T-helper 17 cell (primary cell): ENCODE measurements around the gene KRAS. TPM values are rescaled to one million over a fixed set of nuclear protein-coding genes. Genes with fewer than 3 reads are reported as not detected.
"Not testable (repeated sequence)": the region's sequence is repeated elsewhere in the genome, so short reads cannot be mapped to it uniquely, and the experiment has no call there.

ENCODE experiments used
- ATAC-seq: fragments of 150-1000 bp; cut with Tn5 transposase; 2 replicates; pipeline ENCODE4 v1.10.0; 2021; ENCODE audit warnings: mild to moderate bottlenecking, moderate library complexity
- DNase-seq, 3 donors: peaks; one replicate each; pipeline versions ENCODE4 v3.0.0 to v3.0.0-alpha.2; 2020 to 2021
- H3K9me3 ChIP-seq: one replicate; pipeline ENCODE4 v1.7.0; 2013; ENCODE audit warnings: low read length, mild to moderate bottlenecking; ENCODE audit not compliant: control insufficient read depth, poor library complexity, severe bottlenecking
- H3K27ac Mint-ChIP-seq: one replicate; pipeline ENCODE4 v1.8.0; 2022; ENCODE audit warnings: mild to moderate bottlenecking, moderate library complexity, mixed read lengths
- H3K27me3 Mint-ChIP-seq: one replicate; pipeline ENCODE4 v1.8.0; 2022; ENCODE audit warnings: mixed read lengths
- H3K36me3 Mint-ChIP-seq: one replicate; pipeline ENCODE4 v1.8.0; 2022; ENCODE audit warnings: low read depth, mixed read lengths
- H3K4me1 Mint-ChIP-seq: one replicate; pipeline ENCODE4 v1.8.0; 2022; ENCODE audit warnings: mild to moderate bottlenecking, mixed read lengths
- H3K4me3 Mint-ChIP-seq: one replicate; pipeline ENCODE4 v1.8.0; 2022; ENCODE audit warnings: mild to moderate bottlenecking, moderate library complexity, mixed read lengths
- total RNA-seq, 4 donors: library from RNA in 2 of 4; stranded (reverse) in 2 of 4; gene quantifications; one replicate each; pipeline ENCODE4 v1.2.3 and lab custom pipeline; 2022 to 2026

Gene KRAS
- total RNA-seq = 10 to 100 TPM; 26.4 to 32.3 TPM
- 43.2 to 50.8 reads per million in 2 donors for total RNA-seq (lab: John Stamatoyannopoulos, UW)

DNA sequence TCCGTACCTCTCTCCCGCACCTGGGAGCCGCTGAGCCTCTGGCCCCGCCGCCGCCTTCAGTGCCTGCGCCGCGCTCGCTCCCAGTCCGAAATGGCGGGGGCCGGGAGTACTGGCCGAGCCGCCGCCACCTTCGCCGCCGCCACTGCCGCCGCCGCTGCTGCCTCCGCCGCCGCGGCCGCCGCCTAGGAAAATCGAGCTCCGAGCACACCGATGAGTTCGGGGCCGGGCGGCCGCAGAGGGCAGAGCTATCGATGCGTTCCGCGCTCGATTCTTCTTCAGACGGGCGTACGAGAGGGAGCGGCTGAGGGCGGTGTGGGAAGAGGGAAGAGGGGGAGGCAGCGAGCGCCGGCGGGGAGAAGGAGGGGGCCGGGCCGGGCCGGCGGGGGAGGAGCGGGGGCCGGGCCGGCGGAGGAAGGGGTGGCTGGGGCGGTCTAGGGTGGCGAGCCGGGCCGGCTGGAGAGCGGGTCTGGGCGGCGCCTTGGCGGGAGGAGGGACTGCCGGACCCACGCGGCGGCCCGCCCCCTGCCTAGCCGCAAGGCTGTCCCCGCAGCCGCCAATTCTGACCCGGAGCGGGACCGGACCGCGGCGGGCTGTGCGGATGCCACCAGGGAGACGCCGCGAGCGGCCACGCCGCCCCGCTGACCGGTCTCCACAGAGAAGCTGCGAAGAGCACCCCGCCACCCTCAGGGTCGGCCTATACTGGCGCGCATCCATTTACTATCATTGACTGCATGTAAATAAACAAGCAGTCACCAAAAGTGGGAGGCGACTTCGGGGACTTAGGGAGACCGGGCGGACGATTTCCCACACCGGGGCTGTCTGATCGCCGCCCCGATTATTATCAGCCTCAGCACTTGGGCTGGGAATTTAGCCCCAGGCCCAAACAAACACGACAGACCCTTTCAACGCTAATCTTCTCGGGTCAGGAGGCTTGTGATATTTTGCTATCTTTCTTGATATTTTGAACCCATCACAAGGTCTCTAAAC is at the start of gene KRAS:
Gene KRAS, minus strand, starts transcription at position 186 of the 987 bp plus-strand sequence.
- Mint-ChIP-seq H3K4me3 (peak within 1 kb of the TSS; percentile 96), H3K36me3 (peaks cover 2% of the 10 kb centered on the region), H3K27ac (peak within 1 kb of the TSS; percentile 86), H3K27me3 (no peaks in the 10 kb centered on the region), H3K4me1 (peaks cover 26% of the 10 kb centered on the region)
- H3K9me3 ChIP-seq = no peaks in the 10 kb centered on the region
- peak; percentile 93 for ATAC-seq
- peak; percentile 83 to 88 (median 86) for DNase-seq

- Mint-ChIP-seq H3K36me3 (peaks cover 2% of the 10 kb centered on the region), H3K4me1 (no peaks in the 10 kb centered on the region), H3K4me3 (no peak overlapping the region), H3K27me3 (peaks cover 4% of the 10 kb centered on the region), H3K27ac (no peak overlapping the region)
- no peaks in the 10 kb centered on the region for H3K9me3 ChIP-seq
- DNase-seq = no peak
- ATAC-seq = no peak
These were observed 45.7 kb upstream of the KRAS start for GRCh38 chr12:25296381-25296780.

GRCh38 chr12:25295361-25295760 is 44.6 kb upstream of the KRAS start:
- Mint-ChIP-seq H3K4me1 (no peaks in the 10 kb centered on the region), H3K4me3 (no peak overlapping the region), H3K36me3 (peaks cover 2% of the 10 kb centered on the region), H3K27me3 (no peaks in the 10 kb centered on the region), H3K27ac (no peak overlapping the region)
- DNase-seq (no peak), ATAC-seq (no peak)
- no peaks in the 10 kb centered on the region for H3K9me3 ChIP-seq

GRCh38 chr12:25293653-25294052 is 42.9 kb upstream of the KRAS start:
- H3K27me3 Mint-ChIP-seq = no peaks in the 10 kb centered on the region
- H3K9me3 ChIP-seq = no peaks in the 10 kb centered on the region
- ATAC-seq = no peak
- H3K4me3 Mint-ChIP-seq = no peak overlapping the region
- H3K36me3 Mint-ChIP-seq = peaks cover 3% of the 10 kb centered on the region
- no peak for DNase-seq
- no peaks in the 10 kb centered on the region for H3K4me1 Mint-ChIP-seq
- no peak overlapping the region for H3K27ac Mint-ChIP-seq

DNA sequence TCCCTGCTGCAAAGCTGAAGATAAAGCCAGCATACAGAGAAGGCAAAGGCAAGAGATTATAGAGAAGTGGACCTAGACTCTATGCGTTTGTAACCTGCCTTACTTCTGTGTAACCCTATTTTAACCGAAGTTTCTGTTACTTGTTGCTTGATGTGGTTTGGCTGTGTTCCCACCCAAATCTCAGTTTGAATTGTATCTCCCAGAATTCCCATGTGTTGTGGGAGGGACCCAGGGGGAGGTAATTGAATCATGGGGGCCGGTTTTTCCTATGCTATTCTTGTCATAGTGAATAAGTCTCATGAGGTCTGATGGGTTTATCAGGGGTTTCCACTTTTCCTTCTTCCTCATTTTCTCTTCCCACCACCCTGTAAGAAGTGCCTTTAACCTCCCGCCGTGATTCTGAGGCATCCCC is 42.1 kb upstream of the KRAS start:
- H3K4me3 Mint-ChIP-seq, ATAC-seq, H3K36me3 Mint-ChIP-seq, H3K27me3 Mint-ChIP-seq, H3K27ac Mint-ChIP-seq, H3K4me1 Mint-ChIP-seq, DNase-seq, H3K9me3 ChIP-seq: not testable (repeated sequence)

DNA sequence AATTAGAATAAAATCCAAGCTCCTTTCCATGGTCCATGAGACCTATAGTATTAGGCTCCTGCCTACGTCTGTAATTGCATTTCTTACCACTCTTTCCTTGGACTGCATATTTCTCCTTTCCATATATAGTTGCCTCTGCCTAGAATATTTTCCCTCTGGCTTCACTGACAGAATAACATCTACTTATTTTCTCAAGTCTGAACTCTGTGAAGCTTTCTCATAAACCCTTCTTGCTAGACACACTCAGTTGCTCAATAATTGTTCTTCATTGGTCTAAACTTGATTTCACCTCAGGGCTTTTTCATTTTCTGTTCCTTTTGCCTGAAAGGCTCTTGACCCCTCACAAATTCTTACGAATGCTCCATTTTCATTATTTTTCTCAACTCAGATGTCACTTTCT is 36.9 kb upstream of the KRAS start:
- ATAC-seq = no peak
- H3K9me3 ChIP-seq = no peaks in the 10 kb centered on the region
- Mint-ChIP-seq H3K27me3 (no peaks in the 10 kb centered on the region), H3K4me3 (no peak overlapping the region), H3K36me3 (peaks cover 3% of the 10 kb centered on the region), H3K4me1 (peaks cover 3% of the 10 kb centered on the region), H3K27ac (no peak overlapping the region)
- no peak for DNase-seq

GRCh38 chr12:25286837-25287236 is 36.1 kb upstream of the KRAS start:
- no peak for DNase-seq
- H3K9me3 ChIP-seq = no peaks in the 10 kb centered on the region
- H3K4me3 Mint-ChIP-seq = no peak overlapping the region
- H3K4me1 Mint-ChIP-seq = peaks cover 3% of the 10 kb centered on the region
- H3K27ac Mint-ChIP-seq = no peak overlapping the region
- ATAC-seq = no peak
- H3K27me3 Mint-ChIP-seq = no peaks in the 10 kb centered on the region
- peaks cover 2% of the 10 kb centered on the region for H3K36me3 Mint-ChIP-seq

DNA sequence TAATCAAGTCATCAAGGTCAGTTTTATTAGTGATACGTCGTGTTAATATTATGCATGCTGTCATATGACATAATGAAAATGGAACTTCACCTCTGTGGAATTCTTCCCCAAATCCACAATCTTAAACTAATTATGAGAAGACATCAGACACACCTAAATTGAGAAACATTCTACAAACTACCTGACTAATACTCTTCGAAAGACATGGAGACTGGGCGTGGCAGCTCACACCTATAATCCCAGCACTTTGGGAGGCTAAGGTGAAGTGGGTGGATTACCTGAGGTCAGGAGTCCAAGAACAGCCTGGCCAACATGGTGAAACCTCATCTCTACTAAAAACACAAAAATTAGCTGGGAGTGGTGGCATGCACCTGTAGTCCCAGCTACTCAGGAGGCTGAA is 33.3 kb upstream of the KRAS start:
- Mint-ChIP-seq H3K36me3 (no peaks in the 10 kb centered on the region), H3K4me3 (no peak overlapping the region), H3K27me3 (no peaks in the 10 kb centered on the region), H3K4me1 (peaks cover 12% of the 10 kb centered on the region), H3K27ac (no peak overlapping the region)
- no peak for DNase-seq
- H3K9me3 ChIP-seq = no peaks in the 10 kb centered on the region
- ATAC-seq = no peak

- Mint-ChIP-seq H3K36me3 (no peaks in the 10 kb centered on the region), H3K4me3 (no peak overlapping the region), H3K27ac (no peak overlapping the region), H3K27me3 (no peaks in the 10 kb centered on the region), H3K4me1 (peaks cover 12% of the 10 kb centered on the region)
- no peak for DNase-seq
- H3K9me3 ChIP-seq = no peaks in the 10 kb centered on the region
- ATAC-seq = no peak
These were observed 32.3 kb upstream of the KRAS start for GRCh38 chr12:25283006-25283405.

DNA sequence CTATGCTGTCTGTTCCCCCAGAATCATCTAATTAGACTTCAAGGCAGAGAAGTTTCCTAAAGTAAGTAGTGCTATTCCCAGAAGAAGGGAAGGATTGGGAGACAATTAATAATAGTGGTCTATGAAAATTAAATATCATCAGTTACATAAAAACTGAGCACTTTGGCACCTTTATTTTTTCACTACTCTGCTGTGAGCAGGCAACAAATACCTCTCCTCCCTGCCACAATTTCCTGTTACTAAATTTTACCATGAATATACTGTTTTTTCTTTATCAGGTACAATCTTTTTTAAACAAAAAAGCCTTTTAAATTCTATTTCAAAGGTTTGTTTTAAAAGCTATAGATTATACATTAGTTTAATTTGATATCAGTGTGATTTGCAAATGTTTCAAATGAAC is 29.4 kb upstream of the KRAS start:
- H3K27ac Mint-ChIP-seq = peak overlapping the region; percentile 74
- no peaks in the 10 kb centered on the region for H3K9me3 ChIP-seq
- H3K4me1 Mint-ChIP-seq = peaks cover 15% of the 10 kb centered on the region
- H3K27me3 Mint-ChIP-seq = no peaks in the 10 kb centered on the region
- DNase-seq (no peak), ATAC-seq (no peak)
- H3K4me3 Mint-ChIP-seq = no peak overlapping the region
- no peaks in the 10 kb centered on the region for H3K36me3 Mint-ChIP-seq

GRCh38 chr12:25278269-25278668 is 27.5 kb upstream of the KRAS start:
- H3K9me3 ChIP-seq = no peaks in the 10 kb centered on the region
- peaks cover 15% of the 10 kb centered on the region for H3K4me1 Mint-ChIP-seq
- DNase-seq (no peak), ATAC-seq (no peak)
- H3K4me3 Mint-ChIP-seq = no peak overlapping the region
- no peaks in the 10 kb centered on the region for H3K27me3 Mint-ChIP-seq
- no peak overlapping the region for H3K27ac Mint-ChIP-seq
- no peaks in the 10 kb centered on the region for H3K36me3 Mint-ChIP-seq

DNA sequence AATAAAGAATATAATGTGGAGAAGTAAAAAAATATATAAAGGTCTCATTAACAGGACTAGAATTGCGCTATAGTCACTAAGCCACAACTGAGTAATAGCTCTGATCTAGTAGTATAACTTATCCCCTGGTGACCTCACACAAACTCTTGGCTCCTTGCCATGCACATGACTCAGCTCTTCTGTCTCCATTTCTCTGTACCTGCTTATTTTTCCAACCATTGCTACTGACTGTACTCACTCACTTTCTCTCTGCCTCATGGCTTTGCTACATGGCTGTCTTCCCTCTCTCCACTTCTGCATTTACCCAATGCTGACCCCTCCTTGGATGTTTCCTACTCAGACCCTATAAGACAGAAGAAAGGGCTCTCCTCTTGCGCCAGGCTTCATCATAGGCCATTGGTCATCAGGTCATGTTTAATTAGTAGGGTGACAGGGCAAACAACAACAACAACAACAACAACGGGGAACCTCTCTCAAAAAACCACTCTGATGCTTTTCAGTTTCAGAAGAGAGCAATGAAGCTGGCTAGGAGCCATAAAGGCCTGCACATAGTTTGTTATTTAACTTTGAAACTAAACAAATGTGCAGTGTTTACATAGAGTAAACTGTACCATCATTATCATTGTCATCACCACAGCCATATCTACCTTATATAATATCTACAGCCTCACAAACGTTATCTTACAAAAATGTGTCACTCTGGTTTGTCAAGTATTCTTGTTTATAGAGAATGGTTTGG is 25.6 kb upstream of the KRAS start:
- Mint-ChIP-seq H3K27me3 (no peaks in the 10 kb centered on the region), H3K4me3 (no peak overlapping the region), H3K4me1 (peaks cover 12% of the 10 kb centered on the region), H3K36me3 (no peaks in the 10 kb centered on the region), H3K27ac (no peak overlapping the region)
- no peaks in the 10 kb centered on the region for H3K9me3 ChIP-seq
- ATAC-seq = no peak
- DNase-seq = no peak

GRCh38 chr12:25271486-25272098 is 20.9 kb upstream of the KRAS start:
- ATAC-seq = no peak
- H3K27me3 Mint-ChIP-seq = no peaks in the 10 kb centered on the region
- no peaks in the 10 kb centered on the region for H3K9me3 ChIP-seq
- no peak overlapping the region for H3K4me3 Mint-ChIP-seq
- no peak overlapping the region for H3K27ac Mint-ChIP-seq
- no peak for DNase-seq
- H3K4me1 Mint-ChIP-seq = peaks cover 3% of the 10 kb centered on the region
- H3K36me3 Mint-ChIP-seq = no peaks in the 10 kb centered on the region
